Measurements from ENCODE around the gene LTBP1. TPM values are rescaled to one million over a fixed set of nuclear protein-coding genes. Genes with fewer than 3 reads are reported as not detected.

Gene LTBP1
- total and polyA plus RNA-seq, 2 experiments from 2014 or later = 157 to 211 TPM

DNA sequence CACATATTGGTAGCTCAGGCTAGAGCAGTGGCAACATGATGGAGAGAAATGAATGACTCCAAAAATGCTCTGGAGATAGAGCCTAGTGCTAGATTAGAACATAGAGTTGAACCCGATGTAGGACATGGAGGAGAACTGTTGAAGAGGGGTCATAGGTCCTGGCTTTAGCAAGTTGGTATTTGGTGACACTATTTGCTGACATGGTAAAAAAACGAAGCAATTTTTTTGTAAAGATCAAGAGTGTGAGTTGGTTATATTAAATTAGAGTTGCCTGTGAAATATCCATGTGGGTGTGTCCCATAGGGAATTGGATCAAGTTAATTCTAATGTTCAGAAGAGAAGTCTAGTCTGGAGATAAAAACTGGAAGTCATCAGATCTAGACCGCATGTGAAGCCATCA lies 386.7 kb downstream of the LTBP1 start:
- no peaks in the 10 kb centered on the region for H3K9me3 ChIP-seq (ENCODE audit: low read depth)
- no peaks in the 10 kb centered on the region for H3K79me2 ChIP-seq (ENCODE audit: insufficient read depth)
- no peaks in the 10 kb centered on the region for H3K27me3 ChIP-seq (replicated peaks; ENCODE audit: insufficient read depth)
- H3K9ac ChIP-seq = no peak overlapping the region
- H3K4me1 ChIP-seq (ENCODE audit: insufficient read depth) = peaks cover 9% of the 10 kb centered on the region
- no peak overlapping the region for H2AFZ ChIP-seq
- WGBS, 2 experiments (ENCODE audit: low coverage in 1 of 2, low lambda C conversion rate in 2 of 2, missing lambda C conversion rate in 2 of 2) = 81 to 85% methylated on average over 3 of the region's 3 CpGs
- no peak overlapping the region for H3K27ac ChIP-seq
- TF ChIP-seq EZH2 (IDR thresholded peaks at IDR 0.05; ENCODE audit: insufficient read depth, poor library complexity, severe bottlenecking) = no peak
- TF ChIP-seq EZH2phosphoT487 (IDR thresholded peaks at IDR 0.05; ENCODE audit: insufficient read depth, low read depth) = no peak
- H4K20me1 ChIP-seq (ENCODE audit: insufficient read depth) = no peaks in the 10 kb centered on the region
- no peaks in the 10 kb centered on the region for H3K9me2 ChIP-seq (ENCODE audit: insufficient read depth)
- no peak overlapping the region for H3K4me3 ChIP-seq
- no peak overlapping the region for H3K4me2 ChIP-seq (ENCODE audit: unreplicated experiment)
- DNase-seq = no peak
- no peaks in the 10 kb centered on the region for H3F3A ChIP-seq (ENCODE audit: insufficient read depth)
- in situ Hi-C loops (cut with MboI) = no loop called here
- 0 out of 2 replicates have a peak, but pooled peaks cover 7% of the 10 kb centered on the region for H3K36me3 ChIP-seq (ENCODE audit: low read depth)

DNA sequence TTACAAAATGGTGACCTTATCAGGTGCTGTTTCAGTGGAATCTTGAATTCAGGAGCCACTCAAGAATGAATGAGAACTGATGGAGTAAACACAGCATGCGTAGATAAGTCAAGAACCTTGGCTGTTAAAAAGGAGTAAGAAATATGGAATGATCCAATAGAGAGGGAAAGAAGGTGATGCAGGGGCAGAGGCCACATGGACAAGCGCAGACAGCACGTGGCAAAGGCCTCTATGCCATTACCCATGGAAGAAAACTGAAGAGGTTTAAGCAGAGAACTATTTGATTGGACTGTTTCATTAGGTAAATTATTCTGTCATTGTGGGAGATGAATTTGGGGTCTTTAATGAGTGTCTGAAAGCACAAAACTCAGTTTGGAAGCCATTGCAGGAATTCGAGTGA lies 387.3 kb downstream of the LTBP1 start:
- Histone ChIP-seq H3K4me1 (ENCODE audit: insufficient read depth) (peaks cover 9% of the 10 kb centered on the region), H3K36me3 (ENCODE audit: low read depth) (0 out of 2 replicates have a peak, but pooled peaks cover 2% of the 10 kb centered on the region), H3K9me2 (ENCODE audit: insufficient read depth) (no peaks in the 10 kb centered on the region), H4K20me1 (ENCODE audit: insufficient read depth) (no peaks in the 10 kb centered on the region), H3K9me3 (ENCODE audit: low read depth) (no peaks in the 10 kb centered on the region), H3F3A (ENCODE audit: insufficient read depth) (no peaks in the 10 kb centered on the region), H3K4me2 (ENCODE audit: unreplicated experiment) (no peak overlapping the region), H3K9ac (no peak overlapping the region), H3K27ac (no peak overlapping the region), H3K4me3 (no peak overlapping the region), H3K27me3 (replicated peaks; ENCODE audit: insufficient read depth) (no peaks in the 10 kb centered on the region), H3K79me2 (ENCODE audit: insufficient read depth) (no peaks in the 10 kb centered on the region), H2AFZ (no peak overlapping the region)
- TF ChIP-seq EZH2phosphoT487 (IDR thresholded peaks at IDR 0.05; ENCODE audit: insufficient read depth, low read depth) (no peak), EZH2 (IDR thresholded peaks at IDR 0.05; ENCODE audit: insufficient read depth, poor library complexity, severe bottlenecking) (no peak)
- DNase-seq = no peak
- in situ Hi-C loops (cut with MboI) = no loop called here
- 95 to 97% methylated on average over 4 of the region's 4 CpGs for whole genome bisulfite sequencing, 2 experiments (ENCODE audit: low coverage in 1 of 2, low lambda C conversion rate in 2 of 2, missing lambda C conversion rate in 2 of 2)

DNA sequence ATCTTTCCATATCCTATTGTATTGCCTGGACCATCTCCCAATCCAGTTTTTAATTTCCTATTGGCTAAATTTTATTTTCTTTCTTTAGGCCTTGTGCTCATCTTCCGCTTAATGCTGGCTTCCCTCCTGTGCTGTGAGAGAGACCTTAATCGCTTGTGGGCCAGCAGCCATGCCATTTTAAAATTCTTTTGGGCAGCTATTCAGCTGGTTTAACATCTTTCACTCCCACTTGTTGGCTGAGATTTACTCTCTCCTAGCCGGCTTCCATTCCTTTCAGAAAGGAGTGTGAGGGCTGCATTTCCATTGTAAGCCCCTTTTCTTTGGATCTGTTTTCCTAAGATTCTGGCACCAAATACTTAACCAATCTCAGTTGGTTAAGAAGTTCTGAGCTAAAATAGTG lies 388.8 kb downstream of the LTBP1 start:
- Histone ChIP-seq H3K4me1 (ENCODE audit: insufficient read depth) (peaks cover 9% of the 10 kb centered on the region), H3K4me3 (no peak overlapping the region), H3K79me2 (ENCODE audit: insufficient read depth) (no peaks in the 10 kb centered on the region), H3K36me3 (ENCODE audit: low read depth) (no peaks in the 10 kb centered on the region; the same call in 1 of the 2 replicates), H3K9me3 (ENCODE audit: low read depth) (no peaks in the 10 kb centered on the region), H4K20me1 (ENCODE audit: insufficient read depth) (no peaks in the 10 kb centered on the region), H3K9ac (no peak overlapping the region), H3F3A (ENCODE audit: insufficient read depth) (no peaks in the 10 kb centered on the region), H3K4me2 (ENCODE audit: unreplicated experiment) (no peak overlapping the region), H3K9me2 (ENCODE audit: insufficient read depth) (no peaks in the 10 kb centered on the region), H3K27me3 (replicated peaks; ENCODE audit: insufficient read depth) (no peaks in the 10 kb centered on the region), H2AFZ (no peak overlapping the region), H3K27ac (no peak overlapping the region)
- 66 to 67% methylated on average over 3 of the region's 3 CpGs for WGBS, 2 experiments (ENCODE audit: low coverage in 1 of 2, low lambda C conversion rate in 2 of 2, missing lambda C conversion rate in 2 of 2)
- in situ Hi-C loops (cut with MboI) = no loop called here
- TF ChIP-seq EZH2 (IDR thresholded peaks at IDR 0.05; ENCODE audit: insufficient read depth, poor library complexity, severe bottlenecking) (no peak), EZH2phosphoT487 (IDR thresholded peaks at IDR 0.05; ENCODE audit: insufficient read depth, low read depth) (no peak)
- no peak for DNase-seq

DNA sequence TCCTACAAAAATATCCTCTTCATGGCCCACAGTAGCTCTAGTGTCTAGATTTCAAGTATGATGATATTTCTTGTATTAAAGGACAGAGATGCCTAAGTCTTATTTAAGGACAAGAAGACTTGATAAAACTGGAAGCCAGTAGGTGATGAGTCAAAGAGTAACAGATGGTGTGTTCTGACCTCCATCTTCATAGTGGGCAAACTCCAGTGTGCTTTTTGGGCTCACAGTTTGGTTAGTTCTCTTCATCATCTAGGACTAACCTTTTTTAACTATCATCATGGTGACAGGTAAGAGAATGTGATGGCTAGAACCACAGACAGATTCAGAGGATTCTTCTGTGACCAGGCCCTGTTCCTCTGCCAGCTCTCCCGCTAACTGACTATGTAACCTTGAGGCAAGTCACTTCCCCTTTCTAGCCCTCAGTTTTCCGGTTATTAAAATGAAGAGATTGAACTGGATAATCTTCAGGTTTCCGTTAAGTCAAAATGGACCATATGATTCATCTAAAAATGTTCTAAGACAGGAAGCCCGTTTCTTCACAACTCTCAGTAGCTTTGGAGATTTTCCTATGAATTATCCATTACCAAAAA lies 389.4 kb downstream of the LTBP1 start:
- 86 to 89% methylated on average over 4 of the region's 4 CpGs for WGBS, 2 experiments (ENCODE audit: low coverage in 1 of 2, low lambda C conversion rate in 2 of 2, missing lambda C conversion rate in 2 of 2)
- Histone ChIP-seq H3K4me1 (ENCODE audit: insufficient read depth) (peaks cover 9% of the 10 kb centered on the region), H3K9ac (no peak overlapping the region), H2AFZ (no peak overlapping the region), H3K79me2 (ENCODE audit: insufficient read depth) (no peaks in the 10 kb centered on the region), H3K27me3 (replicated peaks; ENCODE audit: insufficient read depth) (no peaks in the 10 kb centered on the region), H3K4me2 (ENCODE audit: unreplicated experiment) (no peak overlapping the region), H3K27ac (no peak overlapping the region), H3K9me2 (ENCODE audit: insufficient read depth) (no peaks in the 10 kb centered on the region), H4K20me1 (ENCODE audit: insufficient read depth) (no peaks in the 10 kb centered on the region), H3K4me3 (no peak overlapping the region), H3F3A (ENCODE audit: insufficient read depth) (no peaks in the 10 kb centered on the region), H3K9me3 (ENCODE audit: low read depth) (no peaks in the 10 kb centered on the region), H3K36me3 (ENCODE audit: low read depth) (no peaks in the 10 kb centered on the region; the same call in 1 of the 2 replicates)
- in situ Hi-C loops (cut with MboI) = no loop called here
- no peak for TF ChIP-seq EZH2 (IDR thresholded peaks at IDR 0.05; ENCODE audit: insufficient read depth, poor library complexity, severe bottlenecking)
- DNase-seq = no peak
